GM18909 (cell line): ENCODE results near the gene SPON2.

Experiments used
- ATAC-seq: cut with Tn5 transposase; IDR thresholded peaks from one replicate; pipeline ENCODE4 v1.9.1; 2021; ENCODE audit warnings: mild to moderate bottlenecking; ENCODE audit not compliant: unreplicated experiment, poor library complexity

The SPON2 gene

GRCh38 chr4:1172228-1172851, at the start of gene SPON2:
SPON2 (minus strand) TSS chr4:1172583.
- no peak for ATAC-seq

- ATAC-seq = no peak
Observed at GRCh38 chr4:1221155-1221870, 48.9 kb upstream of the SPON2 start.

GRCh38 chr4:1220566-1220965, 48.2 kb upstream of the SPON2 start:
- ATAC-seq = no peak

DNA sequence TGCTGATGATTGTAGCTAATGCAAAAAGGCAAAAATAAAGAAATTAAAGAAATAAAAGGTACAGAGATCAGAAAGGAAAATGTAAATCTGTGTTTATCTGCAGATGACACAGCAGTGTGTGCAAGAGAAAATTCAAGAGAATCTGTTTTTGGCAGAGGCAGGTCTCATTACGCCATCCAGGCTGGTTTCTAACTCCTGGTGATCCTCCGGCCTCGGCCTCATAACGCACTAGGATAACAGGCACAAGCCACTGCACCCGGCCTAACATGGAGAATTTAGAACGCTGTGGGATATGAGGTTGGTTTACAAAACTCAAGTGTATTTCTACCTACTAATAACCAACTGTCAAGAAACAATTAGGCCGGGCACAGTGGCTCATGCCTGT, 47.2 kb upstream of the SPON2 start:
- no peak for ATAC-seq

- peak; percentile 77 for ATAC-seq
Observed at GRCh38 chr4:1218634-1219565, 46.5 kb upstream of the SPON2 start.

DNA sequence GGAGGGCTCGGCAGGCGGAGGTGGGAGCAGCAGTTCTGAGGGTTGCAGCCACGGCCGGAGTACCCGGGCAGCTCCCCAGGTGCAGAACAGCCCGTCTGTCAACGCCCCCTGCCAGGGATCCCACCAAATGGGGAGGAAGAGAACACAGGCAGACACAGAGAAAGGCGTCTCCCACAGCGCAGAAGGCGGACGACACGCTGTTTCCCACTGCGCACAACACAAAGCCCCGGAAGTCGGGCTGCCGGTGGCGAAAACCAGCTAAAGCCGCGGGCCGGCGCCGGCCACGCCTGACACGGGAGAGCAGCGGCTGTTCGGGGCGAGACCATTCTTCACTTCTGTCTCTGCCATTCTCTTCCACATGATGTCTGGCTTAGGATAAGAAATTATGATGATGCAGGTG, 45.0 kb upstream of the SPON2 start:
- no peak for ATAC-seq

DNA sequence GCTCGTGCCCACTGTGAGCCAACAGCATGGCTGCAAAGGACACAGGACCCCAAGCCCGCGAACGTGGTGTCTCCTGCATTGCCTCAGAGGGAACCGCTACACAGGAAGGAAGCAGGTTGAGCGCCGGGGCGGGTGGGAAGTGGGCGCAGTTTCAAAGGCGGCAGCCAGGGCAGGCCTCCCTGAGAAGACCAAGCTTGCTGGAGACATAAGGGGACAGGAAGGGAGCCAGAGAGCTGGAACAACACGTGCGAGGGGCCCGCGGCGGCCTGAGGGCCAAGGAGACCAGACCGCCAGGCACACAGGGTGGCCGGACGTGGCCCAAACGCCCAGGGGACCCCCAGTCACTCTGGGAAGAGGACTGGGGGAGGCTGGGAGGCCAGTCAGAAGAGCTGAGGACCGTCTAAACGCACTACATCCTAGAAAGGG, 44.5 kb upstream of the SPON2 start:
- ATAC-seq = no peak

- no peak for ATAC-seq
Observed at GRCh38 chr4:1216076-1216614, 43.8 kb upstream of the SPON2 start.

DNA sequence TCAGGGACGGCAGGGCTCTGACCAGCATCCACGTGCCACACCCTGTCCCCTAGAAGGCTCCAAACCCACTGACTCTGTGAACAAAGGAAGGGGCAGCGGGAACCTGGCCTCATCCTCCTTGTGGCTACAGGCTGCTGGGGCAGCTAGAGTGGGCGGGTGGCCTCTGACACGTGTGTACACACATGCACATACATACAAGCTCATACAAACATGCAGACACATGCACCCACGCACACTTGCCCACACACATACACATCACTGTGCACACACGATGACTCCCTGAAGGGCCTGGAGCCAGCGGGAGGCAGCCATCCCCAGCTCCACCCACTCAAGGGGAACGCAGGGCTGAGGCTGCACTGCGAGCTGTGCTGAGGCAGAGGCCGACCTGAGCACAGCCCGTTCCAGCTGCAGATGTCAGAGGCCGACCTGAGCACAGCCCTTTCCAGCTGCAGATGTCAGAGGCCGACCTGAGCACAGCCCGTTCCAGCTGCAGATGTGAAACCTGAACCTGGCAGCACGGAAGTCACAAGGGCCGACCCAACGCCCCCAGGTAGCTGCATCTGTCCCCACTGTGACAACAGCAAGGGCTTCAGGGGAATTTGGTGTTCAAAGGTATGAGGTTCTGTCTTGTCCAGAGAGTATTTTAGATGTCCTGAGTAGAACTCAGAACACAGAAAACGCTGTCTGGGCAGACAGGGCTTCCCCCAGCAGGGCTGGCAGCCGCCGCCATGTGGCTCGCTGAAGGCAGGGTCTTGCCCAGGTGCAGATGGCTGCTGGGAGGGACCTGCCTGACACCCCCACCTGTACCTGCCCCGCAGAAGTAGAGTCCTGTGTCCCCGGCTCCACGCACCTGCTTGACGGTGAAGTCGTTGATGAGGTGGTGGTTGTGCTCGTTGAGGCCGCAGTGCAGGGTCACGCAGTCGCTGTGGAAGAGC, 43.0 kb upstream of the SPON2 start:
- no peak for ATAC-seq

GRCh38 chr4:1214101-1215095, 42.0 kb upstream of the SPON2 start:
- ATAC-seq = no peak

DNA sequence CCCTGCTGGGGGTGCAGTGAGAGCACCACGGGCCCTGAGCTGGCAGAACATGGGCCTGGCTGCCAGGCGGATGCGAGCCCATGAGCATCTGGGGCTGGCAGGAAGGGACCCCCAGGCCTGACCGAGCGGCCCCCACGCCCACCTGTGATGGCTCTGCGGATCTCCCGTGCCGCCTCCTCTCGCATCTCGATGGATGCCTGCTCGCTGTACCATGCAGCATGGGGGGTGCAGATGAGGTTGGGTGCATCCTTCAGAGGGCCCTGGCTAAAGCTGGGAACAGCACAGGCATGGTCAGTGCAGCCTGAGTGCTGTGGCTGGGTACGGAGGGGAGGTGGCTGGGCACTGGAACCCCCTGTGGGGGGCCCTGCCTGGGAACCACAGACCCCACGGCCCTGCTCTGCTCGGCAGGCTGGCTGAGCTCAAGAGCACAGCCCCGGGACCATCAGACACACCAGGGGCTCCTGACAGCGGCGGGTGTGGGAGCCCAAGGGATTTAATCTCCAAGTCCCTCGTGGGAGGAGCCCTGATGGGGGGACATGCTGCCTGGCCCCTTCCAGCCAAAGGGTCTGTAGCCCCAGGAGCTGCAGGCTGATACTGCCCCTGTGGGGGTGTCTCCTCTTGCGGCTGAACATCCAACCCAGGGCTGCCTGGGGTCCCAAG, 41.1 kb upstream of the SPON2 start:
- ATAC-seq = no peak

DNA sequence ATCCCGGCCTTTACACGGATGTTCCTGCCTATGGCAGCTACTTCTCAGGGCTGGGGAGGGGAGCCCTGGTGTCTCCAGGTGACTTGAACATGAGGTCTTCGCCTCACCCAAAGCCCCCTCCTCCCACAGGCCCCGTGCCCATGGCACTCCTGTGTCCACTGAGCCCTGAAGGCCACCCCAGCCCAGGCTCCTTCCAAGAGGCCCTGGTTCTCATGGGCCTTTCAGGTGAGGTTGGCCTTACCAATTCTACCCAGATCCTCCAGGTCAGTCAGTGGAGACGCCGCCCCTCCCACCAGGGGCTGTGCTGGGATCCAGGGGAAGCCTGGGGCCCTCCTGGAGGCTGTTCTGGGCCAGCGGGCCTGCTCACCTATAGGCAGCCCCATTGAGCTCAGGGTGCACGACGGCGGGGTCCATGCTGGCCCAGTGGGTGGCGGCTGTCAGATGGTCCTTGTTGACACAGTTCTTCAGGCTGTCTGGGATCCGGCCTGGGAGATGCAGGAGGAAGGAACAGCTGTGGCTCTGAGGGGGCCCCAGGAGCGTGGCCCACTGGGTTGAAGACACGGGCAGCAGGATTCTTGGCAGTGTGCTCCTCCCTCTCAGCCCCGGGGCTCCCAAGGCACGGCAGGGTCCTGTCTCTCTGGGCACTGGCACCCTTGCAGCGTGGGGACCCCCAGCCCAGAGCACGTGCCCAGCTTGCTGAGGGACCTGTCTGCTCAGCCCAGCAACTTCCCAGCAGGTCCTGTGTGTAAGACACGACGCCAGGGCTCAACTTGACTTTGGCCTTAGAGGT, 40.4 kb upstream of the SPON2 start:
- ATAC-seq = no peak

- ATAC-seq = no peak
Observed at GRCh38 chr4:1211891-1212545, 39.6 kb upstream of the SPON2 start.

- ATAC-seq = no peak
Observed at GRCh38 chr4:1211371-1211770, 39.0 kb upstream of the SPON2 start.

DNA sequence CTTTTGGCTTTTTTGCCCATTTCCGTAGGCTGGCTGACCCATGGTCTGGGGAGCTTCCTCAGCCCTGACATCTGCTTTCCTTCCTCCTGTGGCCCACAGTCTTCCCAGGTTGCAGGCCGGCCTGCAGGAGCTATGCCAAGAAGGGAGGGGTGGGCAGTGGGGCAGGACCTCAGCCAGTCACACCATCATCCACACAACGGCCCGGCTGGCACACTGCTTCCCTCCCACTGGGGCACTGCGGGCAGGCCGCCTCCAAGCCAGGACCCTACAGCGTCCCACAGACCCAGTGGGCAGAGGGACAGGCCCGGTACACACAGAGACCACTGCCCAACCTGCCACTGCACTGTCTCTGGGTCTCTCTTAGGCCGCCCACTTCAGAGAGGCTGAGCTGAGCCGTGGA, 38.6 kb upstream of the SPON2 start:
- ATAC-seq = no peak

- no peak for ATAC-seq
Observed at GRCh38 chr4:1210241-1210841, 38.0 kb upstream of the SPON2 start.
